Measurements from ENCODE around the gene OASL.

DNA sequence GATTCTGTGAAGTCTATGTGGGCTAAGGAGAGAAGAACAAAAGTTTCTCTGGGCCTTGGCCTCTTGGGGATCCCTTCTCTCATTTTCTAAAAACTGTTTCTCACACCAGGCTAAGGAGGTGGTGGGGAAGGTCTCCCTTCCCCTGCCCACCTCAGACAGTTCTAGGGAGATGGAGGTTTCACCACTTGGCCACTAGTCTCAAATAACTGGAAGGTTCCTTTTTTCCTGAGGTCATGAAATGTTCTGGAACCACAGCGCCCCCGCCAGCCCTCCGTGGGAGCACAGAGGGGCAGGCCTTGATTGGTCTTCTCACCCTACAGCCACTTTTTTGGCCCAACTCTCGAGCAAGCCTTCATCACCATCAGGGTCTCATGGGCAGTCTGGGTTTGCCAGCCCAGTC is 35.4 kb downstream of the OASL start:
- TF ChIP-seq POLR2AphosphoS5 (IDR thresholded peaks at IDR 0.05; ENCODE audit: low read depth, low read length) = no peak
- TF ChIP-seq, protein P1, sequence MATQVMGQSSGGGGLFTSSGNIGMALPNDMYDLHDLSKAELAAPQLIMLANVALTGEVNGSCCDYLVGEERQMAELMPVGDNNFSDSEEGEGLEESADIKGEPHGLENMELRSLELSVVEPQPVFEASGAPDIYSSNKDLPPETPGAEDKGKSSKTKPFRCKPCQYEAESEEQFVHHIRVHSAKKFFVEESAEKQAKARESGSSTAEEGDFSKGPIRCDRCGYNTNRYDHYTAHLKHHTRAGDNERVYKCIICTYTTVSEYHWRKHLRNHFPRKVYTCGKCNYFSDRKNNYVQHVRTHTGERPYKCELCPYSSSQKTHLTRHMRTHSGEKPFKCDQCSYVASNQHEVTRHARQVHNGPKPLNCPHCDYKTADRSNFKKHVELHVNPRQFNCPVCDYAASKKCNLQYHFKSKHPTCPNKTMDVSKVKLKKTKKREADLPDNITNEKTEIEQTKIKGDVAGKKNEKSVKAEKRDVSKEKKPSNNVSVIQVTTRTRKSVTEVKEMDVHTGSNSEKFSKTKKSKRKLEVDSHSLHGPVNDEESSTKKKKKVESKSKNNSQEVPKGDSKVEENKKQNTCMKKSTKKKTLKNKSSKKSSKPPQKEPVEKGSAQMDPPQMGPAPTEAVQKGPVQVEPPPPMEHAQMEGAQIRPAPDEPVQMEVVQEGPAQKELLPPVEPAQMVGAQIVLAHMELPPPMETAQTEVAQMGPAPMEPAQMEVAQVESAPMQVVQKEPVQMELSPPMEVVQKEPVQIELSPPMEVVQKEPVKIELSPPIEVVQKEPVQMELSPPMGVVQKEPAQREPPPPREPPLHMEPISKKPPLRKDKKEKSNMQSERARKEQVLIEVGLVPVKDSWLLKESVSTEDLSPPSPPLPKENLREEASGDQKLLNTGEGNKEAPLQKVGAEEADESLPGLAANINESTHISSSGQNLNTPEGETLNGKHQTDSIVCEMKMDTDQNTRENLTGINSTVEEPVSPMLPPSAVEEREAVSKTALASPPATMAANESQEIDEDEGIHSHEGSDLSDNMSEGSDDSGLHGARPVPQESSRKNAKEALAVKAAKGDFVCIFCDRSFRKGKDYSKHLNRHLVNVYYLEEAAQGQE (IDR thresholded peaks at IDR 0.05; ENCODE audit: insufficient read depth in 1 of 2, low read depth in 2 of 2, low read length in 2 of 2) = no peak
- no peak for TF ChIP-seq SIN3A (IDR thresholded peaks at IDR 0.05; ENCODE audit: borderline replicate concordance, insufficient read depth, low read length)

All from PFSK-1 (cell line).